ENCODE measurements around the gene SLC7A5. TPM values are rescaled to one million over a fixed set of nuclear protein-coding genes. Genes with fewer than 3 reads are reported as not detected.
"Not testable (repeated sequence)": the region's sequence is repeated elsewhere in the genome, so short reads cannot be mapped to it uniquely, and the experiment has no call there.

SLC7A5 gene
- total RNA-seq (ENCODE audit: low replicate concordance) = 40.4 and 51.2 TPM in 2 replicates
- long read RNA-seq, partial matches to known transcripts = 0 of 4 reads
- long read RNA-seq, other reads (novel, unspliced or antisense) = 4 of 4 reads

DNA sequence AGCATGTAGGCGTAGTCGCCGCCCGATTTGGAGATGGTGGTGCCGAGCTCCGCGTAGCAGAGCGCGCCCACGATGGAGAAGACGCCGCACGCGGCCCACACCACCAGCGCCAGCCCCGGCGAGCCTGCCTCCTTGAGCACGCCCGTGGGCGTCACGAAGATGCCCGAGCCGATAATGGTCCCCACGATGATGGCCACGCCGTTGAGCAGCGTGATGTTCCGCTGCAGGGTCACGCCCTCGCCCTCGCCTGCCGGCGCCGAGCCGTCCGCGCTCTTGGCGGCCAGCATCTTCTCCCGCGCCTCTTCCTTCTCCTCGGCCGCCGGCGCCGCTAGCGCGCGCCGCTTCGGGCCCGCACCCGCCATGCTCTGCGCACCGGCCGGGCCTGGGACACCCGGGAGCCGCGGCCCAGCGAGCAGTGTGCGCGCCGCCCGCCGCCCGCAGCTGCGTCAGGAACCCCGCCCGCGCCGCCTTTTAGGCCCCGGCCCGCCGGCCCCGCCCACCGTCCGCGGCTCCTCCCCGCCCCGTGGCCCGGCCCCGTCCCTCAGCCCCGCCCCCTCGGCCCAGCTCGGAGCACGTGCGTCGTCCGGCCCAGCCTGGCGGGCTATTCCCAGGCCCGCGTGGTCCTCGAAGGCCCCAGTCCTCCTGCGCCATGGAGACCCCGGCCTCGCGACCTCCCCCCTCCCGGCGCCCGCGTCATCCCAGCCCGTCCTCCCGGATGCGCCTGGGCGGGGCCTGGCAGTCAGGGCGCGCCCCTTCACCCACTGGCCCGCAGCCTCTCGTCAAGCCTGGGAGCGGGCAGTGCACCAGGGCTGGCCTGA is at the start of gene SLC7A5:
SLC7A5 (minus strand) TSS at position 447 of the 818 bp plus-strand sequence; CDS start at position 362, 85 bp downstream.
- not testable (repeated sequence) for H3K9me3 Mint-ChIP-seq, H3K36me3 Mint-ChIP-seq
- peaks cover 37% of the 10 kb centered on the region for H3K4me1 Mint-ChIP-seq (ENCODE audit: unreplicated experiment)
- DNase-seq (ENCODE audit: extremely low spot score, unreplicated experiment) = peak; percentile 92
- H3K27me3 Mint-ChIP-seq = peaks cover 18% of the 10 kb centered on the region
- H3K4me3 Mint-ChIP-seq = peak within 1 kb of the TSS; percentile 92
- peak within 1 kb of the TSS; percentile 97 for H3K27ac Mint-ChIP-seq

- no peak overlapping the region for H3K4me3 Mint-ChIP-seq
- no peak overlapping the region for H3K27ac Mint-ChIP-seq
- DNase-seq (ENCODE audit: extremely low spot score, unreplicated experiment) = no peak
- H3K4me1 Mint-ChIP-seq (ENCODE audit: unreplicated experiment) = no peaks in the 10 kb centered on the region
- H3K27me3 Mint-ChIP-seq = peaks cover 3% of the 10 kb centered on the region
- TF ChIP-seq, protein P1, sequence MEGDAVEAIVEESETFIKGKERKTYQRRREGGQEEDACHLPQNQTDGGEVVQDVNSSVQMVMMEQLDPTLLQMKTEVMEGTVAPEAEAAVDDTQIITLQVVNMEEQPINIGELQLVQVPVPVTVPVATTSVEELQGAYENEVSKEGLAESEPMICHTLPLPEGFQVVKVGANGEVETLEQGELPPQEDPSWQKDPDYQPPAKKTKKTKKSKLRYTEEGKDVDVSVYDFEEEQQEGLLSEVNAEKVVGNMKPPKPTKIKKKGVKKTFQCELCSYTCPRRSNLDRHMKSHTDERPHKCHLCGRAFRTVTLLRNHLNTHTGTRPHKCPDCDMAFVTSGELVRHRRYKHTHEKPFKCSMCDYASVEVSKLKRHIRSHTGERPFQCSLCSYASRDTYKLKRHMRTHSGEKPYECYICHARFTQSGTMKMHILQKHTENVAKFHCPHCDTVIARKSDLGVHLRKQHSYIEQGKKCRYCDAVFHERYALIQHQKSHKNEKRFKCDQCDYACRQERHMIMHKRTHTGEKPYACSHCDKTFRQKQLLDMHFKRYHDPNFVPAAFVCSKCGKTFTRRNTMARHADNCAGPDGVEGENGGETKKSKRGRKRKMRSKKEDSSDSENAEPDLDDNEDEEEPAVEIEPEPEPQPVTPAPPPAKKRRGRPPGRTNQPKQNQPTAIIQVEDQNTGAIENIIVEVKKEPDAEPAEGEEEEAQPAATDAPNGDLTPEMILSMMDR (conservative IDR thresholded peaks at IDR 0.05) = no peak
- H3K36me3 Mint-ChIP-seq = no peaks in the 10 kb centered on the region
- H3K9me3 Mint-ChIP-seq = no peaks in the 10 kb centered on the region
Observed at GRCh38 chr16:87918338-87918737, 49.0 kb upstream of the SLC7A5 start.

DNA sequence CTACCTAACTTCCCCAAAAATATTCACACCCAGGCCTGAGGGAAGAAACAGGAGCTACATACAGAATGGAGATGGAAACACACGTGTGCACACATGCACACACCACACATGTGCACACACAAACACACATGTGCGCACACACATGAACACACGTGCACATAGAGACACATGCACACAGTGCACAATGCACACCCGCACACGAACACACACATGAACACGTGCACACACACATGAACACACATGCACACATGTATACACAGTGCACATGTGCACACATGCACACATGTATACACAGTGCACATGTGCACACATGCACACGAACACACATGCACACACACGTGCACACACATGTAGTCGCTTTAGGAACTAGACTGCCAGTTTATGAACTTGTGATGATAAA is 48.2 kb upstream of the SLC7A5 start:
- peaks cover 5% of the 10 kb centered on the region for H3K27me3 Mint-ChIP-seq
- H3K9me3 Mint-ChIP-seq = no peaks in the 10 kb centered on the region
- no peak for DNase-seq (ENCODE audit: extremely low spot score, unreplicated experiment)
- no peak overlapping the region for H3K27ac Mint-ChIP-seq
- TF ChIP-seq, protein P1 (conservative IDR thresholded peaks at IDR 0.05) = no peak
- no peaks in the 10 kb centered on the region for H3K36me3 Mint-ChIP-seq
- no peak overlapping the region for H3K4me3 Mint-ChIP-seq
- no peaks in the 10 kb centered on the region for H3K4me1 Mint-ChIP-seq (ENCODE audit: unreplicated experiment)

GRCh38 chr16:87914812-87915211 is 45.5 kb upstream of the SLC7A5 start:
- no peak overlapping the region for H3K4me3 Mint-ChIP-seq
- DNase-seq (ENCODE audit: extremely low spot score, unreplicated experiment) = no peak
- H3K9me3 Mint-ChIP-seq = no peaks in the 10 kb centered on the region
- H3K27me3 Mint-ChIP-seq = peaks cover 9% of the 10 kb centered on the region
- TF ChIP-seq, protein P1 (conservative IDR thresholded peaks at IDR 0.05) = no peak
- H3K36me3 Mint-ChIP-seq = no peaks in the 10 kb centered on the region
- no peaks in the 10 kb centered on the region for H3K4me1 Mint-ChIP-seq (ENCODE audit: unreplicated experiment)
- H3K27ac Mint-ChIP-seq = no peak overlapping the region

DNA sequence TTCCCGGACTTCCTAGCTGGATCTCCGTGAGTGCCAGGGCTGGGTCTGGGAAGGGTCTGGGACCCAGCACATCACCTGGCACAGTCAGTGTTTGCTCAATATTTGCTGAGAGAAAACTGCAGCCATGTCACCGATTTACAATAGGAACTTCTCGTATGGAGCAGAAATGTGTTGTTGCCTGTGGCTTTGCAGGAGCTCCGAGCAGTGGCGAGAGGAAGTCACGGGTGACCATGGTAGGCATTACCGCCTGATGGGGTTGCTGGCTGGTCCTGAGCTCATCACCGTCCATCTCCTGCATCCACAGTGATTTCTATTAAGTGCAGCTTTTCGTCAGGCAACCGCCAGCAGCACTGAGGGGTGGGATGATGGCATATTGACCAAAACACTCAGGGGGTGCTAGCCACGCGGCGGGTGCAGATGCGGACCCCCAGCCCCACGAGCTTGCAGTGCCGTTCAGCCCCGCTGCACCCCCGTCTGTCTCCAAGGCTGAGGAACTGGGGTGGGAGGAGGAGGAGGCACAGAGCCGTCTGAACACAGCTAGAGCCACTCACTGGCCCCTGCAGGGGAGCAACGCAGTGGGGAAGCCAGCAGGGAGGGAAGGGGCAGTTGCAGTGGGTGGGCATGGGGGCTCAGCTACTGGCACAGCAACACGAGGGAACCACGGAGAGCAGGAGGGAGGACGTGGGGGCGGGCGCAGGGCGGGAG is 44.9 kb upstream of the SLC7A5 start:
- H3K9me3 Mint-ChIP-seq; H3K4me1 Mint-ChIP-seq (ENCODE audit: unreplicated experiment); H3K27ac Mint-ChIP-seq; H3K36me3 Mint-ChIP-seq; DNase-seq (ENCODE audit: extremely low spot score, unreplicated experiment); H3K4me3 Mint-ChIP-seq: not testable (repeated sequence)
- peaks cover 13% of the 10 kb centered on the region for H3K27me3 Mint-ChIP-seq

DNA sequence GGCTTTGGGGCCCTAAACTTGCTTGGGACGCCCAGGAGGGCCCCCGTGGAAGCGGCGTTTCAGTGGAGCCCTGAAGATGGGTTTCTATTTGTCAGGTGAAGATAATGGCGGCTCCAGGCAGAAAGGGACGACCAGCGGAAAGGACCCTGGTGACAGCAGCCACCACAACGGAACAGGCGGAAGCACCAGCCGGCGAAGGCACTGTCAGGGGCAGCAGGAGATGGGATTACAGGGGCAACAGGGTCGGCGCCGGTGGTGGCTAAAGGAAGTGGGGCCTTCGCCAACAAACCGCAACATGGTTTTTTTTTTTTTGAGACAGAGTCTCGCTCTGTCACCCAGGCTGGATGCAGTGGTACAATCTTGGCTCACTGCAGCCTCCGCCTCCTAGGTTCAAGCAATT is 43.4 kb upstream of the SLC7A5 start:
- not testable (repeated sequence) for H3K27me3 Mint-ChIP-seq; H3K4me1 Mint-ChIP-seq (ENCODE audit: unreplicated experiment); H3K27ac Mint-ChIP-seq; H3K9me3 Mint-ChIP-seq; H3K36me3 Mint-ChIP-seq; DNase-seq (ENCODE audit: extremely low spot score, unreplicated experiment); H3K4me3 Mint-ChIP-seq

DNA sequence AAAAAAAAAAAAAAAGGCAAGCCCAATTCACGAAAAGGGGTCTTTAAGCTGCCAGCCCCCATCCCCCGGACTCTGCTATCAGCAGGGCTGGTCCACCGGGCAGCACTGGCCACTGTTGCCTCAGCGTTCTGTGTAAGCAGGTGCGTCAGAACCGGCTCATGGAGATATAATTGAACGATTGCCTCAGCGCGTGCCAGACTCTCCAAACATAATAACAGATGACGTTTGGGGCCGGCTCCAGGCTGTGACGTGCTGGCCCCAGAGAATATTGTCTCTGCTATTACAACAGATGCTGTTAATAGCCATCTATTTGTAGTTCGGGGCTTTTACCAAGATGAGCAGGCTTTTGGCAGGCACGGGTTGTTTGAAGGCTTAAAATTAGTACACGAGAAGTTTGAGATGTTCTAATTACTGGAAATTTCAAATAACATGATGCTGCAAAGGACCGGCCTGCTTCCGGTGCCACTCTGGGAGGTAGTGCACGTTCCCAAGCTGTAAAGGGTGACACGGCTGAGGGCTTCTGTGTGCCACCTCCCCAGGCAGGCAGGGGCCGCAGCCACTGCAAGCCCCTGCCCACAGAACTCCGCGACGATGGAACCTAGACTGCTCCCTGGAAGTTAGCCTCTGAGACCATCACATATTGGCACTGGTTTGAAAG is 41.9 kb upstream of the SLC7A5 start:
- not testable (repeated sequence) for DNase-seq (ENCODE audit: extremely low spot score, unreplicated experiment); H3K4me3 Mint-ChIP-seq; H3K9me3 Mint-ChIP-seq; H3K36me3 Mint-ChIP-seq; H3K4me1 Mint-ChIP-seq (ENCODE audit: unreplicated experiment)
- Mint-ChIP-seq H3K27me3 (peaks cover 12% of the 10 kb centered on the region), H3K27ac (peak overlapping the region; percentile 31)
